K562 (cell line): Measurements from ENCODE around the gene UBE2D3. TPM values are rescaled to one million over a fixed set of nuclear protein-coding genes. Genes with fewer than 3 reads are reported as not detected.

Experiments used
- CHD2 ChIP-seq: IDR thresholded peaks from 2 replicates; pipeline ENCODE4 v1.6.1; 2011; ENCODE audit warnings: low read depth, low read length
- CHD4 ChIP-seq: fragments of 200-600 bp; sonication (generic); IDR thresholded peaks from 3 replicates; pipeline ENCODE4 v1.6.1; 2012; ENCODE audit warnings: low read depth, mild to moderate bottlenecking, mixed read lengths, low read length, inconsistent platforms; ENCODE audit not compliant: insufficient read depth, insufficient replicate concordance, poor library complexity, severe bottlenecking
- CHD7 ChIP-seq: fragments of 200-600 bp; sonication (generic); IDR thresholded peaks from one replicate; pipeline ENCODE4 v1.6.1; 2012; ENCODE audit warnings: mild to moderate bottlenecking, low read depth, low read length, inconsistent platforms
- DMBX1 ChIP-seq: fragments of 250-450 bp; sonication (Bioruptor Pico); IDR thresholded peaks from 2 replicates; pipeline ENCODE4 v1.8.0; 2022; ENCODE audit warnings: inconsistent platforms, mild to moderate bottlenecking, moderate library complexity, borderline replicate concordance
- E2F4 ChIP-seq: sonication (generic); formaldehyde crosslinking; IDR thresholded peaks from 2 replicates; pipeline ENCODE4 v1.8.0; 2022; ENCODE audit warnings: mild to moderate bottlenecking, low read depth, missing genetic modification reagents
- GATAD2B ChIP-seq: fragments of 450-650 bp; IDR thresholded peaks from 2 replicates; pipeline ENCODE4 v1.6.1; 2017; ENCODE audit warnings: mild to moderate bottlenecking, borderline replicate concordance
- HCFC1 ChIP-seq: IDR thresholded peaks from 2 replicates; pipeline ENCODE4 v1.6.1; 2012; ENCODE audit warnings: low read depth, low read length, improper control_type of control experiment
- HOXB6 ChIP-seq: fragments of 250-450 bp; sonication (Bioruptor Pico); IDR thresholded peaks from 2 replicates; pipeline ENCODE4 v1.5.1; 2022; ENCODE audit warnings: mild to moderate bottlenecking, borderline replicate concordance
- PKNOX1 ChIP-seq: fragments of 450-650 bp; IDR thresholded peaks from 2 replicates; pipeline ENCODE4 v1.6.1; 2016
- SNAPC5 ChIP-seq: fragments of 250-450 bp; sonication (Bioruptor Pico); IDR thresholded peaks from 2 replicates; pipeline ENCODE4 v1.8.0; 2021; ENCODE audit warnings: moderate library complexity, mild to moderate bottlenecking, inconsistent platforms
- SUPT5H ChIP-seq: fragments of 450-650 bp; IDR thresholded peaks from 2 replicates; pipeline ENCODE4 v1.6.1; 2016
- TBL1XR1 ChIP-seq, 2 experiments: IDR thresholded peaks; 2 replicates each; pipeline ENCODE4 v1.6.1; 2012; ENCODE audit warnings: improper control_type of control experiment in 2 of 2, low read length in 2 of 2, mild to moderate bottlenecking in 1 of 2
- ZFPM2 ChIP-seq: fragments of 250-450 bp; sonication (Bioruptor Pico); IDR thresholded peaks from 2 replicates; pipeline ENCODE4 v1.5.1; 2022; ENCODE audit warnings: mild to moderate bottlenecking
- ZNF76 ChIP-seq: fragments of 250-450 bp; sonication (Bioruptor Pico); IDR thresholded peaks from 2 replicates; pipeline ENCODE4 v1.4.0; 2020; ENCODE audit warnings: mild to moderate bottlenecking, moderate library complexity, borderline replicate concordance
- polyA plus RNA-seq, 8 experiments: library from polyadenylated mRNA; depleted of rRNA in 4 of 8; stranded (reverse) in 5 of 8; unstranded in 3 of 8; fragments of >200 nt; fragmentation: Nextera tagmentation in 2 of 8; fragmentation: Illumina TruSeq in 1 of 8; extraction: Ambion mirVana in 2 of 8; extraction: Trizol in 1 of 8; gene quantifications; 2 replicates each; pipeline versions ENCODE4 v1.2.1 to v1.2.3, GENCODE V29; 2011 to 2014; ENCODE audit warnings: inconsistent platforms in 1 of 8, missing spikeins in 1 of 8
- total RNA-seq, 7 experiments: library from RNA; depleted of rRNA in 6 of 7; stranded (reverse); fragments of >200 nt in 6 of 7; fragmentation: Illumina TruSeq in 2 of 7; extraction: Trizol in 2 of 7; gene quantifications; 2 replicates each; pipeline versions ENCODE4 v1.2.1 to v1.2.3, GENCODE V29; 2011 to 2021; ENCODE audit warnings: low replicate concordance in 1 of 7

Gene UBE2D3
- total and polyA plus RNA-seq, 9 of the 15 experiments (the other 6 are each of a cell fraction or from before 2014, with no cell fraction given) = 191 to 618 (median 292) TPM

GRCh38 chr4:102827674-102828496 is 534 bp upstream of the UBE2D3 start (continued):
- TF ChIP-seq CHD7 = no peak
- peak; percentile 99 for TF ChIP-seq CHD2
- no peak for TF ChIP-seq SNAPC5
- no peak for TF ChIP-seq E2F4 (CRISPR knock-in tag)
- no peak; the same call in 1 of the 2 replicates for TF ChIP-seq HCFC1
- no peak for TF ChIP-seq CHD4
- no peak for TF ChIP-seq GATAD2B
- no peak for TF ChIP-seq DMBX1 (CRISPR knock-in tag)
- no peak for TF ChIP-seq ZNF76 (CRISPR knock-in tag)
- peak in 1 of 2 experiments; percentile 64; a peak in 2 of 4 replicates for TF ChIP-seq TBL1XR1 (IDR thresholded peaks at IDR 0.05; ENCODE audit: low read length in 2 of 2)
- peak; percentile 65 for TF ChIP-seq SUPT5H
- no peak for TF ChIP-seq HOXB6 (CRISPR knock-in tag)
- TF ChIP-seq PKNOX1 = peak; percentile 40; the same call in 1 of the 2 replicates
- TF ChIP-seq ZFPM2 = no peak
